Panc1 (cell line): ENCODE measurements around the gene WDR7.

Experiments used
- CTCF ChIP-seq: fragments of 450-650 bp; IDR thresholded peaks from 2 replicates; pipeline ENCODE4 v1.5.1; 2017; ENCODE audit warnings: mild to moderate bottlenecking
- POLR2AphosphoS5 ChIP-seq: IDR thresholded peaks from 2 replicates; pipeline ENCODE4 v1.6.1; 2012; ENCODE audit warnings: mild to moderate bottlenecking, low read depth, low read length, moderate library complexity
- REST ChIP-seq, 2 experiments: IDR thresholded peaks; 2 replicates each; pipeline ENCODE4 v1.6.1; 2011 to 2012; ENCODE audit warnings: low read depth in 2 of 2, control low read depth in 1 of 2, low read length in 1 of 2, mild to moderate bottlenecking in 1 of 2, moderate library complexity in 1 of 2; ENCODE audit not compliant: insufficient read depth in 1 of 2
- TCF7L2 ChIP-seq: IDR thresholded peaks from 2 replicates; pipeline ENCODE4 v1.6.1; 2011; ENCODE audit warnings: mild to moderate bottlenecking, low read depth, low read length, inconsistent platforms

DNA sequence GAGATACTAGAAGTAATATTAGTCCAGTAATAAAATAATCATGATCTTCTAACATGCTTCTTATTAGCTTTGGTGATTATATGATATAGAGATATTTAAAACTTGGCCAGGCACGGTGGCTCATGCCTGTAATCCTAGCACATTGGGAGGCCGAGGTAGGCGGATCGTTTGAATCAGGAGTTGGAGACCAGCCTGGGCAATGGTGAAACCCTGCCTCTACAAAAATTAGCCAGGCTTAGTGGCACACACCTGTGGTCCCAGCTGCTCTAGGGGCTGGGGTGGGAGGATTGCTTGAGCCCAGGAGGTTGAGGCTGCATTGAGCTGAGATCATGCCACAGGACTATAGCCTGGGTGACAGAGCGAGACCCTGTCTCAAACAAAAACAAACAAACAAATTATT is 87.0 kb downstream of the WDR7 start:
- no peak for TF ChIP-seq CTCF
- TF ChIP-seq REST (IDR thresholded peaks at IDR 0.05; ENCODE audit: insufficient read depth in 1 of 2, low read depth in 2 of 2, low read length in 1 of 2), result no peak
- TF ChIP-seq TCF7L2, result no peak
- no peak for TF ChIP-seq POLR2AphosphoS5
